Lung (tissue), 12 donors: Measurements from ENCODE around the gene LYPD6. TPM values are rescaled to one million over a fixed set of nuclear protein-coding genes. Genes with fewer than 3 reads are reported as not detected.

Experiments
- ATAC-seq: fragments of 200-7000 bp; cut with Tn5 transposase; one replicate; pipeline ENCODE4 v1.9.1; 2020; ENCODE audit warnings: moderate number of reproducible peaks; ENCODE audit not compliant: insufficient read depth, low FRiP score
- DNase-seq, 3 donors: peaks; one replicate each; pipeline ENCODE4 v3.0.0-alpha.2; 2013 to 2017
- H3K27ac ChIP-seq, 2 donors: one replicate each; pipeline ENCODE4 v1.5.1; 2013; ENCODE audit warnings: mild to moderate bottlenecking in 2 of 2, moderate library complexity in 2 of 2, control low read depth in 1 of 2, inconsistent platforms in 1 of 2, low read depth in 1 of 2, low read length in 1 of 2
- H3K27me3 ChIP-seq, 3 donors: one replicate each; pipeline ENCODE4 v1.5.1; 2013; ENCODE audit warnings: low read length in 2 of 3; ENCODE audit not compliant: control insufficient read depth in 3 of 3, insufficient read depth in 3 of 3
- H3K36me3 ChIP-seq, 4 donors: one replicate each; pipeline ENCODE4 v1.5.1; 2013; ENCODE audit warnings: low read length in 4 of 4, mild to moderate bottlenecking in 1 of 4, moderate library complexity in 1 of 4; ENCODE audit not compliant: control insufficient read depth in 4 of 4, insufficient read depth in 4 of 4
- H3K4me1 ChIP-seq, 5 donors: one replicate each; pipeline ENCODE4 v1.5.1; 2013; ENCODE audit warnings: low read length in 5 of 5, mild to moderate bottlenecking in 2 of 5, moderate library complexity in 1 of 5; ENCODE audit not compliant: control insufficient read depth in 5 of 5, insufficient read depth in 5 of 5
- H3K4me3 ChIP-seq: one replicate; pipeline ENCODE4 v1.5.1; 2013; ENCODE audit warnings: mild to moderate bottlenecking, control low read depth, moderate library complexity
- H3K9ac ChIP-seq, 2 donors: one replicate each; pipeline ENCODE4 v1.5.1; 2013; ENCODE audit warnings: low read length in 2 of 2, control low read depth in 1 of 2; ENCODE audit not compliant: insufficient read depth in 1 of 2
- H3K9me3 ChIP-seq, 4 donors: one replicate each; pipeline ENCODE4 v1.5.1; 2013; ENCODE audit warnings: low read length in 3 of 4, mild to moderate bottlenecking in 1 of 4, moderate library complexity in 1 of 4; ENCODE audit not compliant: control insufficient read depth in 4 of 4, insufficient read depth in 3 of 4
- WGBS, 2 donors: extraction: QIAGEN DNeasy Blood & Tissue Kit; methylation state at CpG; one replicate each; pipeline ENCODE4 v1.1.7; 2013; 5-methylcytosine and 5-hydroxymethylcytosine counted together
- polyA plus RNA-seq, 2 donors: library from polyadenylated mRNA; stranded (reverse); fragments of 200-250 nt; gene quantifications; one replicate each; pipeline ENCODE4 v1.2.1, GENCODE V29; 2013
- total RNA-seq, 2 donors: library from RNA; depleted of rRNA in 1 of 2; stranded (reverse); fragments of >200 nt in 1 of 2; gene quantifications; one replicate each; pipeline ENCODE4 v1.2.1, GENCODE V29; 2014 to 2021
- TF ChIP-seq, protein P1 (sequence below): IDR thresholded peaks from 2 replicates; pipeline ENCODE4 v1.5.1; 2012; ENCODE audit warnings: mild to moderate bottlenecking; ENCODE audit errors: control extremely low read depth, extremely low read depth
- donor health status: control.
- donor health status: control.
- donor health status: Bipolar disorder and iron deficiency.
- donor health status: healthy.
- donor health status: DM: yes; HTN: yes; CAD: no.

LYPD6 gene
- total and polyA plus RNA-seq, 4 donors, result 0.16 to 6.3 (median 0.48) TPM

GRCh38 chr2:149342509-149342908 is 12.1 kb downstream of the LYPD6 start:
- no peak overlapping the region for H3K9ac ChIP-seq
- no peak overlapping the region for H3K4me3 ChIP-seq
- 67 to 73% methylated on average over 1 of the region's 1 CpG for WGBS, 2 donors
- H3K4me1 ChIP-seq, result no peaks in the 10 kb centered on the region
- TF ChIP-seq, protein P1, sequence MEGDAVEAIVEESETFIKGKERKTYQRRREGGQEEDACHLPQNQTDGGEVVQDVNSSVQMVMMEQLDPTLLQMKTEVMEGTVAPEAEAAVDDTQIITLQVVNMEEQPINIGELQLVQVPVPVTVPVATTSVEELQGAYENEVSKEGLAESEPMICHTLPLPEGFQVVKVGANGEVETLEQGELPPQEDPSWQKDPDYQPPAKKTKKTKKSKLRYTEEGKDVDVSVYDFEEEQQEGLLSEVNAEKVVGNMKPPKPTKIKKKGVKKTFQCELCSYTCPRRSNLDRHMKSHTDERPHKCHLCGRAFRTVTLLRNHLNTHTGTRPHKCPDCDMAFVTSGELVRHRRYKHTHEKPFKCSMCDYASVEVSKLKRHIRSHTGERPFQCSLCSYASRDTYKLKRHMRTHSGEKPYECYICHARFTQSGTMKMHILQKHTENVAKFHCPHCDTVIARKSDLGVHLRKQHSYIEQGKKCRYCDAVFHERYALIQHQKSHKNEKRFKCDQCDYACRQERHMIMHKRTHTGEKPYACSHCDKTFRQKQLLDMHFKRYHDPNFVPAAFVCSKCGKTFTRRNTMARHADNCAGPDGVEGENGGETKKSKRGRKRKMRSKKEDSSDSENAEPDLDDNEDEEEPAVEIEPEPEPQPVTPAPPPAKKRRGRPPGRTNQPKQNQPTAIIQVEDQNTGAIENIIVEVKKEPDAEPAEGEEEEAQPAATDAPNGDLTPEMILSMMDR, result no peak
- no peak for DNase-seq
- H3K9me3 ChIP-seq, result no peaks in the 10 kb centered on the region
- H3K27me3 ChIP-seq, result no peaks in the 10 kb centered on the region
- no peak overlapping the region for H3K27ac ChIP-seq
- H3K36me3 ChIP-seq, result no peaks in the 10 kb centered on the region
- no peak for ATAC-seq

GRCh38 chr2:149344105-149344504 is 13.7 kb downstream of the LYPD6 start:
- TF ChIP-seq, protein P1, result no peak

DNA sequence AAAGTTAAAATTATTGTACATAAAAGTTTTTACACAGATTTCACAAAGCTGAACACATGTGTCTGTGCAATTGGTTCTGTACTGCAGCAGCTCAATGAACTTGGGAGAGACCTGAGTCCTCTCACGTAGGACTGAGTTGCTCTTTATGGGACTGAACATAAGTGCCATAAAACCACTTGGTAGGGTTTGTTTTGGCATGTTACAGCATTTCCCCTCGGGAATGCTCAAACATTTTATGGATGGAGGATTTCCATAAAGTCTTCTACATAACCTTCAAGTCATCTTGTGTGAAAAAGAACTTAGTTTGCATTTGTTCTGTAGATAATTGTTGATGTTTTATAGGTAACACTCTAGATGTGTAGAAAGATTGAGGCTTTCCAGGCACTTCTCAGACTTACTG is 15.9 kb downstream of the LYPD6 start:
- TF ChIP-seq, protein P1, result no peak
- H3K4me3 ChIP-seq, result no peak overlapping the region
- H3K9ac ChIP-seq, result no peak overlapping the region
- no peaks in the 10 kb centered on the region for H3K27me3 ChIP-seq
- ATAC-seq (no peak), DNase-seq (no peak)
- no peaks in the 10 kb centered on the region for H3K9me3 ChIP-seq
- WGBS, 2 donors, result 67 to 76% methylated on average over 2 of the region's 2 CpGs
- no peak overlapping the region for H3K27ac ChIP-seq
- no peaks in the 10 kb centered on the region for H3K36me3 ChIP-seq
- H3K4me1 ChIP-seq, result no peaks in the 10 kb centered on the region

More at GRCh38 chr2:149344105-149344504, 13.7 kb downstream of the LYPD6 start:
- 86 to 90% methylated on average over 2 of the region's 2 CpGs for WGBS, 2 donors
- no peaks in the 10 kb centered on the region for H3K27me3 ChIP-seq
- no peaks in the 10 kb centered on the region for H3K4me1 ChIP-seq
- no peak for ATAC-seq
- no peaks in the 10 kb centered on the region for H3K36me3 ChIP-seq
- no peak overlapping the region for H3K27ac ChIP-seq
- no peak overlapping the region for H3K4me3 ChIP-seq
- DNase-seq, result no peak
- H3K9me3 ChIP-seq, result no peaks in the 10 kb centered on the region
- no peak overlapping the region for H3K9ac ChIP-seq

DNA sequence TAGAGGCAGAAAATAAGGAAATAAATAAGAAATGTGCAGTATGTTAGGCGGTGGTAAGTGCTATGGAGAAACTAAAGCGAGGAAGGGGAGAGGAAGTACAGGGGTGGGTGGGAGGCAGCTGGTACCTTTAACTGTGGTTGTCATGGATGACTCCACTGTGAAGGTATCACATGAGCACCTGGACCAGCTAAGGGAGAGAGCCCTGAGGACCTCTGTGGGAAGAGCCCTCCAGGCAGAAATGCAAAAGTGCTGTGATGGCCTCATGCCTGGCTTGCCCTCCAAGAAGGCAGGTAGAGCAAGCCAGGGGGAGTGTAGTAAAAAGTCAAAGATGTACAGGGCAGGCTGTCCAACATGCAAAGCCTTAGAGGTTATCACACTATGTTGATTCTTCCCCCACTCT is 17.9 kb downstream of the LYPD6 start:
- TF ChIP-seq, protein P1, result no peak
- DNase-seq (no peak), ATAC-seq (no peak)
- H3K9ac ChIP-seq, result no peak overlapping the region
- no peaks in the 10 kb centered on the region for H3K9me3 ChIP-seq
- WGBS, 2 donors, result 96 to 100% methylated on average over 2 of the region's 2 CpGs
- H3K4me3 ChIP-seq, result no peak overlapping the region
- no peak overlapping the region for H3K27ac ChIP-seq
- H3K36me3 ChIP-seq, result no peaks in the 10 kb centered on the region
- peaks cover 0 to 2% (median 0%) of the 10 kb centered on the region in 5 donors for H3K4me1 ChIP-seq
- no peaks in the 10 kb centered on the region for H3K27me3 ChIP-seq
